GM19452 (cell line): ENCODE results near the gene ARPP21.
"Not testable (repeated sequence)": the region's sequence is repeated elsewhere in the genome, so short reads cannot be mapped to it uniquely, and the experiment has no call there.

Source experiments
- ATAC-seq: cut with Tn5 transposase; IDR thresholded peaks from one replicate; pipeline ENCODE4 v1.9.1; 2021; ENCODE audit not compliant: unreplicated experiment

The ARPP21 gene

GRCh38 chr3:35777563-35778554, 138.5 kb downstream of the ARPP21 start:
- no peak for ATAC-seq

GRCh38 chr3:35779611-35780010, 140.3 kb downstream of the ARPP21 start:
- ATAC-seq: no peak

- no peak for ATAC-seq
These were observed 141.5 kb downstream of the ARPP21 start for GRCh38 chr3:35780800-35781199.

- ATAC-seq: no peak
These were observed 142.2 kb downstream of the ARPP21 start for GRCh38 chr3:35781558-35781957.

GRCh38 chr3:35782355-35782754, 143.0 kb downstream of the ARPP21 start:
- no peak for ATAC-seq

GRCh38 chr3:35784169-35784568, 144.8 kb downstream of the ARPP21 start:
- no peak for ATAC-seq

GRCh38 chr3:35785234-35785888, 146.0 kb downstream of the ARPP21 start:
- no peak for ATAC-seq

- no peak for ATAC-seq
These were observed 148.6 kb downstream of the ARPP21 start for GRCh38 chr3:35787936-35788335.

- ATAC-seq: no peak
These were observed 149.9 kb downstream of the ARPP21 start for GRCh38 chr3:35789042-35789831.

GRCh38 chr3:35790764-35791163, 151.4 kb downstream of the ARPP21 start:
- ATAC-seq: no peak

- no peak for ATAC-seq
These were observed 154.3 kb downstream of the ARPP21 start for GRCh38 chr3:35793667-35794066.

GRCh38 chr3:35800960-35801459, 161.7 kb downstream of the ARPP21 start:
- no peak for ATAC-seq

GRCh38 chr3:35814531-35814930, 175.2 kb downstream of the ARPP21 start:
- no peak for ATAC-seq

- ATAC-seq: not testable (repeated sequence)
These were observed 176.5 kb downstream of the ARPP21 start for GRCh38 chr3:35815796-35816195.

GRCh38 chr3:35817216-35817615, 177.9 kb downstream of the ARPP21 start:
- no peak for ATAC-seq

GRCh38 chr3:35832140-35832571, 192.8 kb downstream of the ARPP21 start:
- no peak for ATAC-seq
